GM12873 (cell line): ENCODE measurements around the gene HRAS.

ENCODE experiments used
- TF ChIP-seq, protein P1 (sequence below): IDR thresholded peaks from 2 replicates; pipeline ENCODE4 v1.5.1; 2012; ENCODE audit warnings: low read depth, mild to moderate bottlenecking, moderate library complexity, low read length, control low read depth; ENCODE audit not compliant: insufficient read depth; ENCODE audit errors: missing control alignments

HRAS gene

DNA sequence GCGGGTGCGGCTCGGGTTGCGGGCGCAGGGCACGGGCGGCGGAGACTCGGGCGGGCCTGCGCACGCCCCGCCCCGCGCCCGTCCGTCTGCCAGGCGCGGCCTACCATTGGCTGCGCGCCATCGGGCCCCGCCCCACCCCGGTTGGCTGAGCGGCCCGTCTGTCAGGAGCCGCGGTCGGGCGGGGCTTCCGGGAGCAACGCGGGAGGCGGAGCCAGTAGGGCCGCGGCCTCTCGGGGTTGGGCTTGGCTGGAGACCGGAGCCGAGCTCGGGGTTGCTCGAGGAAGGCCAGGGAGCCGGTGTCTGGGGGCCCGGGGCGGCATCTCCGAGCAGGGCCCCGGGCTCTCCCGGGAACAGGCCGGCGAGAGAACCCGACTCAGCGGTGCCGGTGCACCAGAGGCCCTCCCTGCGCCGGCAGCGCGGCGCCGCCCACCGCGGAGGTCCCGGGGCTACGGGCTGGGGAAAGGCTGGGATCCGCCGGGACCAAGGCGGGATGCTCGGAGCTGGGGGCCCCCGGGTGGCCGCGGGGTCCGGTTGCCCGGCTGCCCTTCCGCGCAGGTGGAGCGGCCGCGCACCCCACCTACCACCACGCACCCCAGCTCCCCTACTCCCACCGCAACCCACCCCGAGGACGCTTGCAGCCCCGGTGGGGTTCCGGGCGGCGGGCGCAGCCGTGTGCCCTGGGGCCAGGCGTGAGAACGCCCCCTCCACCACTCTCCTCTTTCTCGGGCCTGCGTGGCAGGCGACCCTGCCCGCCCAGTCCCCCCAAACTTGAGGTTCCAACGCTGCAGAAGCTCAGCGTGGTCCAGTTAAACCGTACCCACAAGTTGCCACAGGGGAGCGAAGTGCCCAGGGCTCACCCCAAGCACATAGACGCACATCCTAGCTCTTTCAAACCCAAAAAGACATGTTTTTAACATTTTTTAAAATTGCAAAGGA lies at the start of gene HRAS:
Gene HRAS (minus strand): TSS at position 58 of the 936 bp plus-strand sequence.
- TF ChIP-seq, protein P1, sequence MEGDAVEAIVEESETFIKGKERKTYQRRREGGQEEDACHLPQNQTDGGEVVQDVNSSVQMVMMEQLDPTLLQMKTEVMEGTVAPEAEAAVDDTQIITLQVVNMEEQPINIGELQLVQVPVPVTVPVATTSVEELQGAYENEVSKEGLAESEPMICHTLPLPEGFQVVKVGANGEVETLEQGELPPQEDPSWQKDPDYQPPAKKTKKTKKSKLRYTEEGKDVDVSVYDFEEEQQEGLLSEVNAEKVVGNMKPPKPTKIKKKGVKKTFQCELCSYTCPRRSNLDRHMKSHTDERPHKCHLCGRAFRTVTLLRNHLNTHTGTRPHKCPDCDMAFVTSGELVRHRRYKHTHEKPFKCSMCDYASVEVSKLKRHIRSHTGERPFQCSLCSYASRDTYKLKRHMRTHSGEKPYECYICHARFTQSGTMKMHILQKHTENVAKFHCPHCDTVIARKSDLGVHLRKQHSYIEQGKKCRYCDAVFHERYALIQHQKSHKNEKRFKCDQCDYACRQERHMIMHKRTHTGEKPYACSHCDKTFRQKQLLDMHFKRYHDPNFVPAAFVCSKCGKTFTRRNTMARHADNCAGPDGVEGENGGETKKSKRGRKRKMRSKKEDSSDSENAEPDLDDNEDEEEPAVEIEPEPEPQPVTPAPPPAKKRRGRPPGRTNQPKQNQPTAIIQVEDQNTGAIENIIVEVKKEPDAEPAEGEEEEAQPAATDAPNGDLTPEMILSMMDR: no peak

DNA sequence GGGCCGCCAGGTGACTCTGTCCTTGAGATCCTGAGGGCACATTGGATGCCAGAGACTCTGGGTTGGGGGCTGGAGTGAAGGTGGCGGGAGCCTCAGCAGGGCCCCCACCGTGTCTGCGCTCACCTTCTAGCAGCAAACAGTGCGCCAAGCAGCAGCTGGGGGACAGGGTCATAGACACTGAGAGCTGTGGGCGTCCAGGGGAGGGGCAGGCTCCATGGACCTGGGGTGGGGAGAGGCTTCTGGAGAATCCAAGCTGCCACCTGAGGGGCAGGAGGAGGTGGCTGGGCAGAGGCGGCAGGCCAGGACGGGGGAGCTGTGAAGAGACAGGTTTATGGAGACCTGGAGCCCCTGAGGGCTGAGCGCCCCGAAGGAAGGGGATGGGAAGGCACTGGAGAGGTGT lies 48.9 kb upstream of the HRAS start:
- TF ChIP-seq, protein P1: no peak

DNA sequence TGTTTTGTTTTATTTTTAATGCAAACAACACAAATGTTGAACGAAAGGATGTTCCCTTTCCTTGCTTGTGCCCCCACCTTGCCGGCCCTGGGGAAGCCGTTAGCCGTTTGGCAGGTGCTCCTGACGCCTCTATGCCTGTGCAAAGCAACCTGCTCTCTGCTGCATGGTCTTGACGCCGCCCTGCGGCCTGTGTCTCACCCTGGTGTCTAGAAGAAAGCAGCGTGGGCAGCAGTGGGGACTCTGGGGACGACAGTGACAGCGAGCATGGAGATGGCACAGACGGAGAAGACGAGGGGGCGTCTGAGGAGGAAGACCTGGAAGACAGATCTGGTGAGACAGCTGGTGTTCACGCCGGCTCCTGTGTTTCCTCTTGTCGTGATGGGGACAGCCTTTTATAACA lies 46.4 kb upstream of the HRAS start:
- TF ChIP-seq, protein P1: no peak

DNA sequence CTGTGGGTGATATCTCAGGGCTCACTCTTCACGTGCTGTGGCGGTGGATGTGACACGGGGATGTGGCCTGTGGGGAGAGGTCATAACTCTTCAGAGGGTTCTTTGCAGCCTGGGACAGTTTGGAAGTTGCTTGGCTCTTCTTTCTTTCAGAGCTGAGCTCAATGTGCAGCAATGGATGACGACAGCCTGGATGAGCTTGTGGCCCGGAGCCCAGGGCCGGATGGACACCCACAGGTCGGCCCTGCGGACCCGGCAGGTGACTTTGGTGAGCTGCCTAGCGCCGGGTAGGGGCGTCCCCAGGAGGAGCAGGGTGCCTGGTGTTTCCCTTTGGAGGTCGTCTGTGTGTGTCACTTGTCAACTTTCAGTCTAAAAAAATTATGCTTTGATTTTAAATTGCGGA lies 46.0 kb upstream of the HRAS start:
- TF ChIP-seq, protein P1: no peak

DNA sequence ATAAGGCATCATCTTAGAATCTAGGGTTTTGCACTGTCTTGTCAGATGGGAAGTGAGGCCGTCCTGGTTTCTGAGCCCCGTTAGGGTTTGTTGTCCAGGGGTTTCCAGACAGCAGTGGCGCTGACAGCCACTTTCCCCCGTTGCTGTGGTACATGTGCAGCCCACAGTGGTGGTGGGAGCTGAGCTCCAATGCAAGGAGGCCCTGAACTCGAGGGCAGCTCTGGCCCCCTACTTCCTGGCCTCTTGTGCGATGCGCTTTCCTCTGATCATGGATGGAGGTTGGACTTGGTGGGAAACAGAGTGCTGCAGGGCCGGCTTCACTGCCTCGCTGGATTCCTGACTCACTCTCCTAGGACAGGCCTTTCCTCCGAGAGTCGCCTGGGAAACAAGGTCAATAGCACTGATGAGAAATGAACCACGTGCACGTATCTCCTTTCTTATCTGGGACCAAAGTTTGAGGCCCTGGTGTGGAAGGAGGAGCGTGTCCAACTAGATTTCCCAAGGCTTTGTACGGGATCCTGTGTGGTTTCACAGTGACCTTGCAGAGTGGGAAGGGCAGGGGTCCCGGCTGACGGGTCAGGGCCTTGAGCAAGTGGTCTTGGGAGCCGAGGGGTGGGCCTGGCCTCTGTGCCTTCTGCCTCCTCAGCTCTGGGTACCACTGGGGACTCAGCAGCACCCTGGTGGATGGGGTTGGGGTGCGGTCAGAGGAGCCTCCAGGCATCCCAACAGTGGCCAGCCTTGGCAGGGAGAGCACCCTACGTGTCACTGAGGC lies 44.6 kb upstream of the HRAS start:
- TF ChIP-seq, protein P1: no peak

DNA sequence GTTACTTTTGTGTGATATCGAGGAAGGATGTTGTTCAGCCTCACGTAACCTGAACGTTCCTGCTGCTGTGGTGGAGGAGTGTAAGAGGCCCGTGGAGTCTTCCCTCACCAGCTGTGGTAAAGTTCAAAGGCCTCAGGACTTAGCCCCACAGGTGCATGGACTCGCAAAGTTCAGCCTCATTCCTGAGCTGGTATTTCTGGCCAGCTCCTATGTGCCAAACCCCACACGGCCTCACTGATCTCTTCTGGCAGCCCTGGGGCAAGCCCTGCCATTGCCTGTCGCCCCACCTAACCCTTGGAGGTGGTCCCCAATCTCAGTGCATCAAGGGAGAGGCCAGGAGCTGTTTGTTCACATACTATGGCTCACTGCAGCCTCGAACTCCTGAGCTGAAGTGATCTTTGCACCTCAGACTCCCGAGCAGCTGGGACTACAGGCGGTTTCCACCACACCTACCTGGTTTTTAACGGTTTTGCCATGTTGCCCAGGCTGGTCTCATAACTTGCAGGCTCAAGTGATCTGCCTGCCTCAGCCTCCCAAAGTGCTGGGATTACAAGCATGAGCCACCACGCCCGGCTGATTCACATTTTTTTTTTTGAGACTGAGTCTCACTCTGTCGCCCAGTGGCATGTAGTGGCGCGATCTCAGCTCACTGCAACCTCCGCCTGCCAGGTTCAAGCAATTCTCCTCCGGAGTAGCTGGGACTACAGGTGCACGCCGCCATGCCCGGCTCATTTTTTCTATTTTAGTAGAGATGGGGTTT lies 43.1 kb upstream of the HRAS start:
- TF ChIP-seq, protein P1: no peak

DNA sequence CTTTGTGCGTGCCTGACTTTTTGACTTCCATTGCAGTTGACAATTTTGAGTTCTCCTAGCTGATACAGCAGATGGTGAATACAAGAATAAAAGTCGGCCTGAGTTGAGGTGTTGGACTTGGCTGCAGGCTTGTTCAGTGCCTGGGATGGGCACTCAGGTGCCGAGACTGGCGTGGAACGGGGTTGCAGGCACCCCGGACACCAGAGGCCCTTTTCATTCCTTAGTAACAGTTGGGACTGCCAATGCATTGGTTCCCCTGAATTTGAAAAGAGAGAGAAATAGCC lies 42.2 kb upstream of the HRAS start:
- TF ChIP-seq, protein P1: no peak
